Dermis microvascular lymphatic vessel endothelial cell (primary cell): ENCODE results near the gene KCNA4. TPM values are rescaled to one million over a fixed set of nuclear protein-coding genes. Genes with fewer than 3 reads are reported as not detected.
"Not testable (repeated sequence)": the region's sequence is repeated elsewhere in the genome, so short reads cannot be mapped to it uniquely, and the experiment has no call there.

Experiments used
- DNase-seq, 2 donors: peaks; one replicate each; pipeline versions ENCODE4 v3.0.0 to v3.0.0-alpha.2; 2010; ENCODE audit warnings: low read depth in 2 of 2
- total RNA-seq: library from RNA; depleted of rRNA; stranded (reverse); fragments of >200 nt; gene quantifications from 2 replicates; pipeline ENCODE4 v1.2.1, GENCODE V29; 2014

Gene KCNA4
- total RNA-seq, 1 donor from 2014 or later, result not detected

DNA sequence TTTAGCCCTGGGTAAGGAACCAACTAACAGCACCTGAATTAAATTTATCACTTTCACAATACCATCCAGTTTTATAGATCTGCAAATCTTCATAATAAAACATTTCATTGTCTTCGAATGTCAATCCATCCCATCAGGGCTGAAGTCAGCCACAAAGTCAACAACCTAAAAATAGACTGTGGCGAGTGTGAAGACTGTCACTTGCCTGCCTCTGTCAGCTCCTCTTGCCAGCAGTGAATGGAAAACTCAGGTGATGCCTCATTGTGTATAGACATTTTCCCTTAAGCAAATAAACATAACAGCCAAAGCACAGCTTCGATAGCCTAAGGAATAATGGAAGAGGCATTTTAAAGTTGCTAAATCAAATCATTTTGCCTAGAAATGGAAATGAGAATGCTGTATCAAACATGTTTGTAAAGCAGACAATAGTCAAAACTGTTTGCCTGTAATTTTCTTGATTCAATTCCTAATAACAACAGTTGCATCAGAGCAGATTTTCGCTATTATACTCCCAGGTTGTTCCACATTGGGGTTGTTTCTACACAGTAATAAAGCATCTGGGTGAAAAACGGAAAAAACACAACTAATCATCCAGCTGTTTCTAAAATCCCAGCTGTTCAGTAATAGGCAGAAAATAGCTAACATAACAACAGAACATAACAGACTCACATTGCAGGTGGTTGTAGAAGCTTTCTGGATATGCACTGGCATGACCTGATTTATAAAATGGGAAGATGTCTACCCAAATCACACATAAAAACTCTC, 15.7 kb downstream of the KCNA4 start:
- no peak for DNase-seq

GRCh38 chr11:29996016-29996415, 20.8 kb downstream of the KCNA4 start:
- no peak for DNase-seq

- DNase-seq, result no peak
These were observed 27.5 kb downstream of the KCNA4 start for GRCh38 chr11:29989174-29989970.

- no peak for DNase-seq
These were observed 31.6 kb downstream of the KCNA4 start for GRCh38 chr11:29985248-29985647.

DNA sequence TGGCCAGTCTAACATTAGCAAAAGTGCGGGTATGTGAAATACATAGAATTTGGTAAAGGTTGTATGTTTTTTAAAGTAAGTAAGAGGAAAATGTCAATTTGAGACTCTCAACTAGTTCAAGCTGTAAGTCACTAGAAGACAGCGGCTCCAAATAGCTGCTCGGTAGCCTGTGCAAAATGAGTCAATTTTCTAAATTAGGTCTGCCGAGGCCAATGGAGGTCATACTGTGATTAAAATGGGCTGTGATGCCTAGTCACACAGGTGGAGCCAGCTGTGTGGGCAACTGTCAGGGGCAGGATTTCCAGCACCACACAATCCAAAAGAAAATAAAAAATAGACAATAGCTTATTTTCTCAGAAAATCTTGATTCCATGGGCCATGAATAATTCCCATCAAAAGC, 32.3 kb downstream of the KCNA4 start:
- no peak for DNase-seq

DNA sequence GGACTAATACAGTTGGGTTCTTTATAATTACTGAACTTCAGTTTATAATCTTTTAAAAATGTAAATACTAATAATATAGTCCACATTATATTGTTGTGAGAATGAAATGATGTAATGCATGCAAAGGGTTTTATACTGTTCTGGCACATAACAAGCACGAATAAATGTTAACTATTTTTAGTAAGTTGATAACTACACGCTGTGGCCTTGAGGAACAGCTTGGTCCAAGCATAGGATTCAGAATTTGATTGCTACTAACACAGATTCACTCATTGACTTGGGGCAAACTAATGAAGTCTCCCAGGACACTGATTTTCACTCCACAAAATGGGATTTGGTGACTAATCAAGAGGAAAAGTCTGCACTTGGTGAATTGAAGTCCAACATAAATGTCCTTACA, 38.3 kb downstream of the KCNA4 start:
- no peak for DNase-seq

- DNase-seq, result not testable (repeated sequence)
These were observed 41.2 kb downstream of the KCNA4 start for GRCh38 chr11:29975580-29975979.

DNA sequence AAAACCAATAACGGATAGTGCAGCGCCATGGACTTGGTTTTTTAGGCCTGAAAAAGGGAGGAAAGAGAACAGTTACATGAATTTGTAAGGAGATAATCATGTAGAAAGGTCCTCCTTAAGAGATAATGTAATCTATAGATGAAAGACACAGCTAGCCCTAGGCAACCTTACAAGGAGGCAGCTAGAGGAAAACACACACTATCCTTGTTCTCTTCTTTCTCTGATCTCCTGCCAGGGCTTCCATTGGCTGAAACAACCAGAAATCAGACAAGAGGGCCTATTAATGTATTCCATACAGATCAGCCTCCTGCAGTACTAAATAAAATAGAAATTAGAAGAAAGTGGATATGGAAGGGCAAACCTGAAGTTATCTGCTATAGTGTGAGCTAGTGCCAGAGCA, 53.0 kb downstream of the KCNA4 start:
- DNase-seq, result no peak

GRCh38 chr11:29963036-29963435, 53.8 kb downstream of the KCNA4 start:
- no peak for DNase-seq

DNA sequence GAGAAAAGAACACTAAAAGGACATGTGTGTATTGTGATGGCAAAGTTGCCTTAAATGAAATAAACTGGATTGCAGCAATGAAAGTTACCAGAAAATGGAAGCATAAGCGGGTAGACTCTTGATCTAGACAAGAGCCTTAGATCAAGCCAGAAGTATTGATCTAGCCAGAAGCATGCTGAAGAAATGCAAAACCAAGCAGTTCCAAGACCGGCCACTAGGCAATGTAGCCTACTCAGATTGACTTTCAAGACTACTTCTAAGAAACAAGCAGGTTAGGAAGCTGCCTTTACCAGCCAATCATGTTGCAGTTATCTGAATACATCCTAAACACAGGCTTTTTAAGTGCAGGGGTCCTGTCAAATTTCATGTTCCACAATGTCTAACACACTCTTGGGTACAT, 54.6 kb downstream of the KCNA4 start:
- no peak for DNase-seq

Other genes with a start within 250 kb of the KCNA4 start
- gene FSHB, start 214.0 kb upstream of the KCNA4 start, total RNA-seq, result not detected in 2 replicates